GDM1 (cell line): ENCODE data around the gene EIF2AK3.

ENCODE experiments used
- DNase-seq: peaks from one replicate; lab custom pipeline; 2025; lab: John Stamatoyannopoulos, UW

EIF2AK3 gene

DNA sequence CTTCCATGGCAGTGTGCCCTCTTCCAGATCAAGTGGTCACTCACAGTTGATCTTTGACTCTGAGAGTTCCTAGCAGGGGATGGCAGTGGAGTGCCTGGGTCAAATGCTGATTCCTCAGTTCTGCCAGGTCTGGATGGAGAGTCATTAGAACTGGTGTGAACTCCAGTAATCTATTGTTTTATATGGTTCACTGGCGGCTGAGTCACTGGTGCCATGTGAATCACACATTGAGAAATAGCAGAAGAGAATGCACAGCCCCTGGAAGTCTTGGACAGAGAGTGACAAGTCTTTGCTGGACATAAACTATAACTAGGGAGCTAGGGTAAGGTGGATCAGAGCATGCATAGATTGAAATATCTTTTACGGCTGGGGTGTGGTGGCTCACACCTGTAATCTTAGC lies 86.9 kb downstream of the EIF2AK3 start:
- no peak for DNase-seq

DNA sequence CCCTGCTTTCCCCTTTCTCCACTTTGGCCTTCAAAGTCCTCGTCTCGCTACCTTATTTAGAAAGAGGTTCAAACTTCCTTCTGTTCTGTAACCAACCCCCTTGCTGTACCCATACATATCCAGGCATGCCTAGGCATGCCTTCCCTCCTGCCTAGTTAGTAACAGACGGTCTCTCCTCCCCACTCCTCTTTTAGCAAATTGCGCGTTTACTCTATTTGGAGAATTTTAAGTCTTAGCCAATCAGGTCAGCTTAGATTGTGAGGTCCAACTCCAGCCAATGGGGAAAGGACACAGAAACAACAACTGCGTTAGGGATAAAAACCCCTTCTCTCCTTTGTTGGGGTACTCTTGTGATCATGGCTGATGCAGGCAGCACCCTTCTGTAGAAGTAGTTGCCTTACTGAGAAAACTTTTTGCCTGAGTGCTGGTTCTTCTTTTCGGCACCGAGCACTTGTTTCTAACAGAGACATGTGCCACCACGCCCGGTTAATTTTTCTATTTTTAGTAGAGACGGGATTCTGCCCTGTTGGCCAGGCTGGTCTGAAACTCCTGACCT lies 88.8 kb downstream of the EIF2AK3 start:
- no peak for DNase-seq

DNA sequence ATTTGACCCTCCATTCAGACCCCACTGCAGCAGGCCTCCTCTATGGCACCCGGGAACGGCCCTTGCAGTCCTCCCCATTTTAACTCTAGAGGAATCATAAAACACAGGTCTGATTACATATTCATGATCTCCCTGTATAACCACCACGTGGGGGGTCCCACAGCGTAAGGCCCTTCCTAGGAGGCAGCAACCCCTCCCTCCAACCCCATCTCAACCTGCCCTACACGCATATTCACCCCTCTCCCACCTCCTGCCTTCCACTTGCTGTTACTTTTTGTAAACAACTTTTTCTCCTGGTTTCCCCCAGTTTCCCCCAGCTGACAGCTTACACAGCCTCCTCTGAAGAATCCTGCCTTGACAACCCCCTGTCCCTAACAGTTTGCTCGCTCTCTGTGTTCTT lies 89.6 kb downstream of the EIF2AK3 start:
- DNase-seq, result no peak

DNA sequence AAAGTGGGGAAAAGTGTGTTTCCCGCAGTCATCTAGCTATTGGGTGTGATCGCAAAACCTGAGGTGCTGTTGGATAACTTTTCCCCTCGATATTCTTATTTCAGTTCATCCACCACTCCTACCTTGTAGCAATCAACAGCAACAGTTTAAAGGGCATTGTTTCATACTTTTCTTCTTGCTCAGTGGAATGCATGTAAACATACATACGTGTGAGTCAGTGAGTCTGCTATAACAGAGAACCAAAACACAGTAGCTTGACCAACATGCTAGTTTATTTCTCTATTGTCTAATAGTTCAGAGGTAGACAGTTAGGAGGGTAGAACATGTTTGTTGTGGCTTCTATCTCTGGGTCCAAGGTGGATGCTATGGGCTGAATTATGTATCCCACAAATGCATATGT lies 97.2 kb downstream of the EIF2AK3 start:
- no peak for DNase-seq

DNA sequence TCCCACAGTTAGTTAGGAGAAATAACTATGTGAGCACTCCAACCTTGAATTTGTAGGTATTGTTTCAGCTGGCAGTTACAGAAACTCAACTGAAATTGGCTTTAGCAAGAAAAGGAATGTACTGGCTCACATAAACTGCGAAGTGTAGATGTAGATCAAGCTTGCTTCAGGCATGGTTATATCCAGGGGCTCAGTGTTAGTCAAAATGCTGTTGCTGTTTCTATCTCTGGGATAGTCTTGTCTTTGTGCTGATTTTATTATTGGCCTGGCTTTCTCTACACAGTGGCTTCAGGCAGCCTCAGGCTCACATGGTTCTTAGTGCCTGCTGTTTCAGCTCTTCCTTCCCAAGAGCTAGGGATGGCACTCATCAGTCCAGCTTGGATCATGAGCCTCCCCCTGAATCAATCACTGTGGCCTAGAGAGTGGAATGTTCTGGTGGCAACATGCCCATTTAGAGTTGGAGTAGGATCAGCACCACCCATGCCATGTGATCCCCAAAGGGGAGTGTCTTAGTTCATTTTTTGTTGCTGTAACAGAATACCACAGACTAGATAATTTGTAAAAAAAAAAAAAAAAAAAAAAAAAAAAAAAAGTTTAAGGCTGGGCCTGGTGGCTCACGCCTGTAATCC lies 105.7 kb downstream of the EIF2AK3 start:
- no peak for DNase-seq

DNA sequence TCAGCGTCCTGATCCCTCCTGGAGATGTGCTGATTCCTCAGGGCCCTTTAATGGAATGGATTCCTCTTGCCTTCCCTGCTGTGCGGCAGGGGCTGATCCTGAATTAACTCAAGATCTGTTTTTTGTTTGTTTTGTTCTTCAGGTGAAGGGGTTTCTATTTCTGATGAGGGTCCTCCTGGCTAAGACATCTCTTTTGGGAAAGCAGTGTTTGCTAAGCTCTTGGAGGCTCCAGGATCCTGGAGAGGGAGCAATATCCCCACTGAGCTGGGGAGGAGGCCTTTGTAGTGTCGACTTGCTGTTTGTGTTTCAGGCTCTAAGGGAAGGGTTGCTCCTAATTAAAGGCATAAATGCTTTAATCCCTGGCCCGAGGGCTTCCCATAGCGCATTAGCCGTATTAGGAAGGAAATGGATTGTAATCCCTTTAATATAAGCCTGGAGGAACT lies 109.5 kb downstream of the EIF2AK3 start:
- no peak for DNase-seq
